ENCODE results near the gene C1orf35. TPM values are rescaled to one million over a fixed set of nuclear protein-coding genes. Genes with fewer than 3 reads are reported as not detected.

C1orf35 gene
- 38.9 and 45.7 TPM in 2 replicates for total RNA-seq (2014; rRNA removed; shearing (Covaris generic))

DNA sequence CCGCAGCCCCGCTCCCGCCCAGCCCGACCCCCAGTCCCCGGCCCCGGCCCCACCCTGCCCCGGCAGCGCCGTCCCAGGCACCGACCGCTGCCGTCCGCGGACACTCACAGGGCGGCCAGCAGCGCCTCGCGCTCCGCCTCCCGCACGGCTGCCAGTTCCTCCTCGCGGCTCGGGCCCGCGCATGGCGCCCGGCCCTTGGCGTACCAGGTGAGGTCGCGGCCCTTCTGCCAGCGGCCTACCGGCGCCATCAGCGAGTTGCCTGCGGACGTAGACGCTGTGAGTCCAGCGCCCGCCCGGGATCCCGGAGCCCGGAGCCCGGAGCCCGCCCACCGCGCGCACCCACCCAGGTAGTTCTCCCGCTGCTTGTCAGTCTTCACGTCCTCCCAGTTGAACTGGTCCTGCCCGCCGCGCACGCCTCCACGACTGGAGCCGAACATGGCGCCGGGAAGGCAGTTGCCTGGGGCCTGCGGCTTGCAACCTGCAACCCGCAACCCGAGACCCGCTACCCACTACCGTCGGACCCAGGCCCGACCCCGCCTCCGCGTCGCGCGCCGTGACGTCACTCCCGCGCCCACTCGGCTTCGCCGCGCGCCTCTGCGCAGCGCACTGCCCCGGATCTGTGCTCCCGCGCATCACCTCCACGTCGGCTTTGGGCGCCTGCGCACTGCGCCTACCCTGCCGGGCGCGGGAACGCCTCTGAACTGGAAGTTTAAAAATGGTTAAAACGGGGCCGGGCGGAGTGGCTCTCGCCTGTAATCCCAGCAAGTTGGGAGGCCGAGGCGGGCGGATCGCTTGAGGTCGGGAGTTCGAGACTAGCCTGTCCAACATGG, at the start of gene C1orf35:
TSS of gene C1orf35 (minus strand) at position 535 of the 830 bp plus-strand sequence. CDS start at position 437, 98 bp downstream.
- peak; percentile 100 for DNase-seq
- H3K36me3 ChIP-seq (replicated peaks; ENCODE audit: control insufficient read depth, insufficient read depth, low read length) = peaks cover 20% of the 10 kb centered on the region
- H3K27me3 ChIP-seq (ENCODE audit: control insufficient read depth, insufficient read depth, low read length) = no peaks in the 10 kb centered on the region
- peak within 1 kb of the TSS; percentile 95 for H3K4me3 ChIP-seq (ENCODE audit: insufficient read depth, low read depth, low read length)

GRCh38 chr1:228152918-228153258, 49.8 kb upstream of the C1orf35 start:
- Histone ChIP-seq H3K36me3 (replicated peaks; ENCODE audit: control insufficient read depth, insufficient read depth, low read length) (no peaks in the 10 kb centered on the region), H3K4me3 (ENCODE audit: insufficient read depth, low read depth, low read length) (no peak overlapping the region), H3K27me3 (ENCODE audit: control insufficient read depth, insufficient read depth, low read length) (no peaks in the 10 kb centered on the region)
- DNase-seq = peak; percentile 29

DNA sequence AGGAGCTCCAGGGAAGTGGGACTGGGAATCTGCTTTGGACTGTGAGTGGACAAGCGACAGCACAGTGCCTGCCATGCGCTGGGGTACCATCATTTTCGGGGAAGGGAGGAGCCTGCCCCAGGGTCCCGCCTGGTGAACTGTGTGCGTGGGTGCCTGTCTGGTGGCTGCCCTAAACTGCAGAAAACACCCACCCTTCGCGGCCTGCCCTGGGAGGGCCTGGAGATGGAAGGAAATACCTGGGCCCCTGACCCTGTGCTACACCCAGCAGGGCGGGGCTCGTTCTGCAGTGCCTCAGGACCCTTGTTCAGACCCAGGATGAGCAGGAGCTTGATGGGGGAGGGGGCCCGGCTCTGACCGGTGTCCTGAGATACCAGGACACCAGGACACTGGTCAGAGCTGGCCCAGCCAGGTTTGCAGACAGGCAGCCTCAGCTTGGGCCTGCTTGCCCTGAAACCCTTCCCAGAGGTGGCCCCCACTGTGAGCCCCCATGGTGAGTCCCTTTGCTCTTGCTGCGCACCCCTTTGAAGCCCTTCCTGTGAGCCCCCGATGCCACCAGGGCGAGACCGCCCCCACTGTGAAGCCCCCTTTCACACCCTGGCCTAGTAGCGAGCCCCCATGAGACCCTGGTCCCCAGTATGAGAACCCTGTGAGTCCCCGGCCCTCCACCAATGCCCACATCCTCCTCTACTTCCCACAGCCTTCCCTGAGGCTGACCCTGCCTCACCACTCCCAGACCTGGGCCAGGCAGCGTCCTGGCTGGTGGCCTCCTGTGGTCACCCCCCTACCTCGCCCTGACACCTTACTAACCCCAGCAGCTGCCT, 49.2 kb upstream of the C1orf35 start:
- peak; percentile 49 for DNase-seq
- H3K4me3 ChIP-seq (ENCODE audit: insufficient read depth, low read depth, low read length) = no peak overlapping the region
- no peaks in the 10 kb centered on the region for H3K27me3 ChIP-seq (ENCODE audit: control insufficient read depth, insufficient read depth, low read length)
- no peaks in the 10 kb centered on the region for H3K36me3 ChIP-seq (replicated peaks; ENCODE audit: control insufficient read depth, insufficient read depth, low read length)

DNA sequence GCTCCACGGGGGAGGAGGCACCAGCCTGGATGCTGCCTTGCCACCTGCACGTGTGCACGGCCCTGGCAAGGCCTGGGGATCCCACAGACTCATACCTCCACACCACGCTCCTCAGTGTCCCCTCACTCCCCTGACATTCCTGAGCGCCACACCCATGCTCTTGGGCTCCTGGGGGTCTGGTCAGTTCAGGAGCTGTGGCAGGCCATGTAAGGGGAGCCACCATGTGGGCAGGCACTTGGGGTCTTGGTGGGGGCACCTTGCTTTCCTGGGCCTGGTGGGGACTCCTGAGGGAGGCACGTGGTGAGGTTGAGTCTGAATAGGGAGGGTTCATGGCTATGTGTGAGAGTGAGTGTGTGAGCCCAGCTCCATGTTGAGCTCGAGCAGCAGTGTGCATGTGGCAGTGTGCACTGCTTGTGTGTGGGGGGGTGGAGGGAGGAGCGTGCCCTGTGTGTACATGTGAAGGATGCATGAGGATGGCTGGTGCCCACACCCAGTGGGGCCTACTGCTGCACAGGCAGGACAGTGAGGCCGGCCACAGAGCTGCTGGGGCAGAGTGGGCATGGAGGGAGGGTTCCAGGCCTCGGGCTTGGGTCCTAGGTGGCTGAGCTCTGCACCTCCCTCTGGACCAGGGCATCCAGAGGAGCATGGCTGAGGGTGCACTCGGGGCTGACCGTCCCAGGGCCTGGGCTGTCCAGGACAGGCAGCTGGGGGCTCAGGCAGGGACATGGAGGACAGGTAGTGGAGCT, 48.2 kb upstream of the C1orf35 start:
- Histone ChIP-seq H3K27me3 (ENCODE audit: control insufficient read depth, insufficient read depth, low read length) (no peaks in the 10 kb centered on the region), H3K4me3 (ENCODE audit: insufficient read depth, low read depth, low read length) (no peak overlapping the region), H3K36me3 (replicated peaks; ENCODE audit: control insufficient read depth, insufficient read depth, low read length) (no peaks in the 10 kb centered on the region)
- peak; percentile 53 for DNase-seq

DNA sequence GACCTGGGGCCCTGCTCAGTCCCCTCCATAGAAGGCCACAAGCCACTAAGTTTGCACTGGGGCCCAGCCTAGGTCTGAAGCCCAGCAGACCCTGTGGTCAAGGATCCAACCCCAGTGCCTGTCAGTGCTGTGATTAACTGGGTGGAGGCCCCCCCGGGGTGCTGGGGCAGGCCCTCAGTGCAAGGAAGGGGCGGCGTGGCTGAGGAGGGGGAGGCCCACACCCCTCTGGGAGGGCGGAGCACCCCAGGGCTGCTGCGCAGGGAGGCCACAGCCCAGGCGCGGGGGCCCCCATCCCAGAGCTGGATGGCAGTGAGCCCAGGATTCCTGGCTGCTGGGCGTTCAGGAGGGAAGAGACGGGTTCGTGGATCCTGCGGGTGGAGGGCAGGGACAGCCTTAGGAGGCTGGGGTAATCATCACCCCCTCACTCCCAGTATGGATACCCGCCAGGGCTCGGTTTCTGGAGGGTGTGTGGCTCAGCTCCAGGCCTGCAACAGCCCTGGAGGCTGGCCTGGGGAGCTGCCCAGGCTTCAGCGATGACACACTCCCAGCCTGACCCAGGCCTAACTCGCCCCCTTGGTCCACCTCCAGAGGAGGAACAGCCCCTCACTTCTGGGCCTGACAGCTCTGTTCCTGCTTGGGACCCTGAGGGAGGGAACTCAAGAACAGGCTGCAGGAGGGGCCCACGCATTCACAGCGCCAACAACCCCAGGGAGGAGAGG, 47.5 kb upstream of the C1orf35 start:
- H3K36me3 ChIP-seq (replicated peaks; ENCODE audit: control insufficient read depth, insufficient read depth, low read length) = no peaks in the 10 kb centered on the region
- no peak overlapping the region for H3K4me3 ChIP-seq (ENCODE audit: insufficient read depth, low read depth, low read length)
- no peaks in the 10 kb centered on the region for H3K27me3 ChIP-seq (ENCODE audit: control insufficient read depth, insufficient read depth, low read length)
- DNase-seq = peak; percentile 61

GRCh38 chr1:228150120-228150460, 47.0 kb upstream of the C1orf35 start:
- no peaks in the 10 kb centered on the region for H3K36me3 ChIP-seq (replicated peaks; ENCODE audit: control insufficient read depth, insufficient read depth, low read length)
- no peak for DNase-seq
- no peaks in the 10 kb centered on the region for H3K27me3 ChIP-seq (ENCODE audit: control insufficient read depth, insufficient read depth, low read length)
- no peak overlapping the region for H3K4me3 ChIP-seq (ENCODE audit: insufficient read depth, low read depth, low read length)

DNA sequence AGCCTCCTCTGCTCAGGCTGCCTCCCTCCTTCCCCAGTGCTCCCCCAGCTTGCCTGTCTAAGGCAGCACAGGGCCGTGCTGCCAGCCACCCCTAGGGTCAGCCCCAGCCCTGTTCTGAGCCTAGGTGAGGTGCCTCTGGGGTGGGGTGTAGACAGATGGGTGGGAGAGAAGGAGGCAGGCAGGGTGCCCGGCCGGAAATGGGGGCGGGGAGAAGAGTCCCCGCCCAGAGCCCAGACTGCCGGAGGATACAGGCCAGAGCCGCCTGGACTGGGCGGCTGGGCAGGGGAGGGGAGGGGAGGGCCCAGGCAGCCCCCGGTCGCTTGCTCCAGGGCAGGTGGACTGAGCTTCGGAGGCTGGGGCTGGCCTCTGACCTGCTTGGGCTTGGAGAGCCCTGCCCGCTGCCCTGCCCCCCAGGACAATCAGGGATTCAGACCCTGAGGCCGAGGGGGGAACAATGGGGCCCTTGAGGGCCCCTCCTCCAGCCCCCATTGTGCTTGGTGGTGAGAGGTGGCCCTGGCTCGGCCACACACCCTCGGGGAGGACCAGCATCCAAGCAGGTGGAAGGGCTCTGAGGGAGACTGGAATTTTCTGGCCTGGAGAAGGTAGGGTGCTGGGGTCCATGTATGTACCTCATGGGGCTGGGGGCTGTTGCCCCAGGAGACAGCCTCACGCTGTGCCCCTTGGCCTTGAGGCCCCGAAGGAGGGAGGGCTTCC, 46.4 kb upstream of the C1orf35 start, which contains the start of gene GJC2:
TSS of gene GJC2 (plus strand) at position 525 of the 714 bp plus-strand sequence. CDS start 7,829 bp downstream, outside the sequence.
- peak within 1 kb of the TSS; percentile 5; the same call in 1 of the 2 replicates for H3K4me3 ChIP-seq (ENCODE audit: insufficient read depth, low read depth, low read length)
- no peaks in the 10 kb centered on the region for H3K27me3 ChIP-seq (ENCODE audit: control insufficient read depth, insufficient read depth, low read length)
- peak; percentile 91 for DNase-seq
- H3K36me3 ChIP-seq (replicated peaks; ENCODE audit: control insufficient read depth, insufficient read depth, low read length) = no peaks in the 10 kb centered on the region

DNA sequence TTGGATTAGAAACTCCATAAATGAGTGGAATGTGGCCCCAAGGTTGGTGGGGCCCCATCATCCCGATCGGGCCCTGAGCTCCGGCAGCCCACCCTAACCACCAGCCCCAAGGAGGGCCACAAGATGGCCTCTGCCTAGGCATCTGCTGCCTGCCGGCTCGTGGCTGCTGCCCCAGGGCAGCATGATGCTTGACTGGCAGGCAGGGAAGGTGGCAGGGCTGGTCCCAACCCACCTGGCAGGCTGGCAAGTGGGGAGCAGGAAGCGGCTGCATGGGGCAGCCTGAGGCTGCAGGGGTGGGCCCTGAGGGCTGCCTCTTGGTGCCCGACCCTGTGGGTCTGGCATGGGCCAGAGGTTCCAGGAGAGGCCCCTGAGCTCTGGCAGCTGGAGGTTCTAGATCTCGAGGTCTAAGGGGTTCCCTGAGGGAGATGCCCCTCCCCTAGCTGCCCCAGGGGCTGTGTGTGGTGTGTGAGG, 45.8 kb upstream of the C1orf35 start:
- Histone ChIP-seq H3K36me3 (replicated peaks; ENCODE audit: control insufficient read depth, insufficient read depth, low read length) (no peaks in the 10 kb centered on the region), H3K4me3 (ENCODE audit: insufficient read depth, low read depth, low read length) (no peak overlapping the region), H3K27me3 (ENCODE audit: control insufficient read depth, insufficient read depth, low read length) (no peaks in the 10 kb centered on the region)
- DNase-seq = no peak

- peak; percentile 54 for DNase-seq
- no peak overlapping the region for H3K4me3 ChIP-seq (ENCODE audit: insufficient read depth, low read depth, low read length)
- H3K27me3 ChIP-seq (ENCODE audit: control insufficient read depth, insufficient read depth, low read length) = no peaks in the 10 kb centered on the region
- H3K36me3 ChIP-seq (replicated peaks; ENCODE audit: control insufficient read depth, insufficient read depth, low read length) = no peaks in the 10 kb centered on the region
These were observed 45.2 kb upstream of the C1orf35 start for GRCh38 chr1:228148196-228148861.

GRCh38 chr1:228147768-228148167, 44.6 kb upstream of the C1orf35 start:
- H3K4me3 ChIP-seq (ENCODE audit: insufficient read depth, low read depth, low read length) = no peak overlapping the region
- peak; percentile 41 for DNase-seq
- H3K27me3 ChIP-seq (ENCODE audit: control insufficient read depth, insufficient read depth, low read length) = no peaks in the 10 kb centered on the region
- no peaks in the 10 kb centered on the region for H3K36me3 ChIP-seq (replicated peaks; ENCODE audit: control insufficient read depth, insufficient read depth, low read length)

GRCh38 chr1:228147151-228147693, 44.1 kb upstream of the C1orf35 start:
- Histone ChIP-seq H3K36me3 (replicated peaks; ENCODE audit: control insufficient read depth, insufficient read depth, low read length) (no peaks in the 10 kb centered on the region), H3K27me3 (ENCODE audit: control insufficient read depth, insufficient read depth, low read length) (no peaks in the 10 kb centered on the region), H3K4me3 (ENCODE audit: insufficient read depth, low read depth, low read length) (no peak overlapping the region)
- DNase-seq = peak; percentile 43

DNA sequence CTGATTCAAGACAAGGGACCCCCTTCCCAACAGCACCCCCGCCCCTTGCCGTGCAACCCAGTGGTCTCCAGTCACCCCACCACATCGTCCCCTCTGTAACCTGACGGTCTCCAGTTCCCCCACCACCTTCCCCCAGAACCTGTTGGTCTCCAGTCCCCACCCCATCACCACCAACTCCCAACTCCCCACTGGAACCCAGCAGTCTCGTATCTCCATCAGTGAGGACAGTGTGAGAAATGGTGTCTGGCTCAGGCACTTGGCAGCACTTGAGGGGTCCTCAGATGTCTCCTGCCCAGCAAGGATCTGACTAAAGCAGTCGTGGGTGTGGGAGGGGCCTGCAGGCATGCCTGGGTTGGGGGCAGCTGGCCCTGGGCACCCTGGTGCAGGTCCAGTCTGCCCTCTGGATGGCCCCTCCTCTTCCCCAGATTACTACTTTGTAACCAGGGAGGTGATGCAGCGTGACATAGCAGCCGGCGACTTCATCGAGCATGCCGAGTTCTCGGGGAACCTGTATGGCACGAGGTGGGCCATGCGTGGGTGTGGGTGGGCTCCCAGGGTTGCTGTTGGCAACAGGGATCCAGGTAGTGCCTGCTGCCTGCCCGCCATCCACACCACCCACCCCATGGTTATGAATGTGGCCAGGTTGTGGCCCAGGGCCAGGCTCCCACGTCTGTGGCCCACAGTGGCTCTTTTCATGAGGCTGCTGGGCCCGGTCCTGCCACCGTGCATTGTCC, 43.5 kb upstream of the C1orf35 start:
- no peak overlapping the region for H3K4me3 ChIP-seq (ENCODE audit: insufficient read depth, low read depth, low read length)
- no peaks in the 10 kb centered on the region for H3K36me3 ChIP-seq (replicated peaks; ENCODE audit: control insufficient read depth, insufficient read depth, low read length)
- no peaks in the 10 kb centered on the region for H3K27me3 ChIP-seq (ENCODE audit: control insufficient read depth, insufficient read depth, low read length)
- peak; percentile 43 for DNase-seq

Data from H7 (cell line).